ENCODE measurements around the gene MYRIP.

The MYRIP gene

GRCh38 chr3:39805650-39806049 lies 3.8 kb upstream of the MYRIP start:
- no peak for DNase-seq (ENCODE audit: low read depth)
- no peak for TF ChIP-seq CTCF (IDR thresholded peaks at IDR 0.05; ENCODE audit: insufficient read depth, low read depth, low read length, missing control alignments)

GRCh38 chr3:39806820-39807219 lies 2.6 kb upstream of the MYRIP start:
- TF ChIP-seq CTCF (IDR thresholded peaks at IDR 0.05; ENCODE audit: insufficient read depth, low read depth, low read length, missing control alignments), result no peak
- H3K4me3 ChIP-seq (ENCODE audit: low read depth, low read length), result no peak overlapping the region
- no peak for DNase-seq (ENCODE audit: low read depth)

More at GRCh38 chr3:39805650-39806049, 3.8 kb upstream of the MYRIP start:
- no peak overlapping the region for H3K4me3 ChIP-seq (ENCODE audit: low read depth, low read length)

DNA sequence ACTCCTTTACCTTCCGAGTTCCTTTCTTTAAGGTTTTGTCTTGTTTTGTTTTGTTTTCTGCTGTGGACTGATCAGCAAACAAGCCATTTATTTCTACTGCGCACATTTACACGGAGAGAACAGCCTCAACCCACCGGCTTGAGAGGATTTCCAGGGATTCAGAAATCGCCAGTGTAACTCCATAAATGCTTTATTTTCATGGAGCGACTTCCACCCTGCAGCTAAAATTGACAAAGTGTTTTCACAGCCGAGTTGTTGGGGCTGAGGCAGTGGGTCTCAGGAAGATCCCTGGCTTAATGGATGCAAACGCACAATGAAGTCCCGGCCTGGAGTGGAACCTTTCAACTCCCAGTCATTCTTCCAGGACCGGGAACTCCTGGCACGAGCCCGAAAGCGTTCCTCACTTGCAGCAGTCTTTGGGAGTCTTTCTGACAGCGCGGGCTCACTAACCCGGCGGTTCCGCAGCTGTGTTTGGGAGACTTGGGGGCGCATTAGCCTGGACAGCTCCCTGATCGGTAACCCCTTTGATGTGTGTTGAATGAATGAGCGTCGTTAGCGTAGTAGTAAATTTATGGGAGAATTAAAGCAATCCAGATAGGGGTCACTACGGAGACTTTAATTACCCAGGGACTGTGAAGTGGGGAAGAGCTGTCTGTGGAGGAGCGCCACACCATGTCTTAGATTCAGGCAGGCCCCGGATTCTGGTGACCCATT lies 785 bp upstream of the MYRIP start:
- H3K4me3 ChIP-seq (ENCODE audit: low read depth, low read length), result no peak overlapping the region
- no peak for TF ChIP-seq CTCF (IDR thresholded peaks at IDR 0.05; ENCODE audit: insufficient read depth, low read depth, low read length, missing control alignments)
- no peak for DNase-seq (ENCODE audit: low read depth)

GRCh38 chr3:39809995-39810595 lies 686 bp downstream of the MYRIP start:
- no peak for TF ChIP-seq CTCF (IDR thresholded peaks at IDR 0.05; ENCODE audit: insufficient read depth, low read depth, low read length, missing control alignments)
- H3K4me3 ChIP-seq (ENCODE audit: low read depth, low read length), result no peak overlapping the region
- DNase-seq (ENCODE audit: low read depth), result no peak

- TF ChIP-seq CTCF (IDR thresholded peaks at IDR 0.05; ENCODE audit: insufficient read depth, low read depth, low read length, missing control alignments), result no peak
- no peak overlapping the region for H3K4me3 ChIP-seq (ENCODE audit: low read depth, low read length)
- no peak for DNase-seq (ENCODE audit: low read depth)
Measured at GRCh38 chr3:39810647-39811161, 1.3 kb downstream of the MYRIP start.

DNA sequence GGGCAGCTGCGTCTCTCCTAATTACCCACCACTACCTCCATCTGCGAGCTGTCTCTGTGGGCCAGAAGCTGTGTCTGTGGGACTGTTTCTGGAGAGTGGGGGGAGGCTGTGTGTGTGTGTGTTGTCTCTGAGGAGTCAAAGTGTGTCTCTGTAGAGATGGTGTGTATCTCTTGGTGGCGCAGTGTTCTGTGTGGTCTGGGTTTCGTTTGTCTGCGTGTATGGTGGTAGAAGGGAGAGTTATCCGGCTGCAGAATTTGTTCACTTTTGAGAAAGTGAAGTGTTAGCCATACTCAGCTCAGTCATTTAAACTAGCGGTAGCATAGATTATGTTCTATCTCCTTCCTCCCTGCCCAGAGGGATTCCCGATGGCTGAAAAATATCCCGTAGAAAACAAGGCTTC lies 2.2 kb downstream of the MYRIP start:
- no peak overlapping the region for H3K4me3 ChIP-seq (ENCODE audit: low read depth, low read length)
- no peak for TF ChIP-seq CTCF (IDR thresholded peaks at IDR 0.05; ENCODE audit: insufficient read depth, low read depth, low read length, missing control alignments)
- no peak for DNase-seq (ENCODE audit: low read depth)

Data from GM12865 (cell line).